Measurements from ENCODE around the gene ITSN1. TPM values are rescaled to one million over a fixed set of nuclear protein-coding genes. Genes with fewer than 3 reads are reported as not detected.

ITSN1 gene
- total RNA-seq, 1 donor: 3.5 TPM

DNA sequence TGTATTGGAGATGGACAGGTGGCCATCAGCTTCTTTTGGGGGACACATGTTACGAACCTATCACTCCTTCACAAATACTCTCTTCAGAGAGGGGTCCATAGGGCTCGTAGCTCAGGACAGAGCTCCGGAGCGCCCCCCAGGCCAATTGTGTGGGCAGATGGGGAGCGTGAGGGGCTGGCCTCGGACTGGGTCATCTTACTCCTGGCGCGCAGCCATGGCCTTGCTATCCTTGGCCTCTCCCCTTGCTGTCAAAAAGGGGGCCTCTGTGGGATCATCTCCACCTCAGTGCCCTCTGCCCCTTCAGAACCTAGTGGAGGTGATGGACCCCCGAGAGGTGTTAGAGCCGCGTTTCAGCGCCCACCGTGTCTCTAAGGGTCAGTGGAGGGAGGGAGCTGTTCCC, 238.3 kb downstream of the ITSN1 start:
- DNase-seq (ENCODE audit: low read depth in 2 of 3, low spot score in 2 of 3): no peak

DNA sequence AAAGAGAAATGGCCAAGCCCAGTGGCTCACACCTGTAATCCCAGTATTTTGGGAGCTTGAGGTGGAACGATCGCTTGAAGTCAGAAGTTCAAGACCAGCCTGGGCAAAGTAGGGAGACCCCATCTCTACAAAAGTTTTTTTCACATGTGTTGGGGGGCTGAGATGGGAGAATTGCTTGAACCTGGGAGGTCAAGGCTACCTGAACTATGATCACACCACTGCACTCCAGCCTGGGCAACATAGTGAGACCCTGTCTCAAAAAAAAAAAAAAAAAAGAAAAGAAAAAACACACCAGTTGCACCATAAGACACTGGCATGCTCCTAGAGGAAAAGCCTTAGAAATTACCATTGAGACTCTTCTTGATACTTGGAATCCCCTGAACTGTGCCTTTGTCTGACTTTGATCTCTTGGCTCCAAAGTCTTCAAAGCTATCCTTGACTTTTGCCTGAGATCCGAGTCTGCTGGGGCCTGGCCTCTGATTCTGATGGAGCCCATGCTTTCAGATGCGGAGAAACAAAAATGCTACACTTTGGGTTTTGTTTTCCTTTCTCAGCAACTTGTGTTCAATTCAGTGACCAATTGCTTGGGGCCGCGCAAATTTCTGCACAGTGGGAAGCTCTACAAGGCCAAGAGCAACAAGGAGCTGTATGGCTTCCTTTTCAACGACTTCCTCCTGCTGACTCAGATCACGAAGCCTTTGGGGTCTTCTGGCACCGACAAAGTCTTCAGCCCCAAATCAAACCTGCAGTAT, 239.6 kb downstream of the ITSN1 start:
- DNase-seq (ENCODE audit: low read depth in 2 of 3, low spot score in 2 of 3): no peak

DNA sequence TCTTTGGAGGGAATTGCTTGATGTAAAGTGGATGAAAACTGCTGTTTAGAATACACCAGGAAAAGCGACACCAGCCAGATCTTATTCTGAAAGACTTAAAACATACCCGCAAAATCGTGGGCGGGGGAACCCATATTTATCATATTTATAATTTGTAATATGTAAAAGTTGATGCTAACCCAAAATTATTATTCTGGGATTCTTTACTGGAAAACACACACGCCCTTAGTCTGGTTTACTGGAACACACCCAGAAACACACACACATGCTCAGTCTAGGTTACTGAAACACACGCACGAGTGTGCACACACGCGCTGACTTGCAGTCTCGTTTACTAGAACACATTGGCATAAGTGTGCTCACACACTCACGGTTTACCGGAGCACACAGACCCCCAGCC, 240.8 kb downstream of the ITSN1 start:
- no peak for DNase-seq (ENCODE audit: low read depth in 2 of 3, low spot score in 2 of 3)

DNA sequence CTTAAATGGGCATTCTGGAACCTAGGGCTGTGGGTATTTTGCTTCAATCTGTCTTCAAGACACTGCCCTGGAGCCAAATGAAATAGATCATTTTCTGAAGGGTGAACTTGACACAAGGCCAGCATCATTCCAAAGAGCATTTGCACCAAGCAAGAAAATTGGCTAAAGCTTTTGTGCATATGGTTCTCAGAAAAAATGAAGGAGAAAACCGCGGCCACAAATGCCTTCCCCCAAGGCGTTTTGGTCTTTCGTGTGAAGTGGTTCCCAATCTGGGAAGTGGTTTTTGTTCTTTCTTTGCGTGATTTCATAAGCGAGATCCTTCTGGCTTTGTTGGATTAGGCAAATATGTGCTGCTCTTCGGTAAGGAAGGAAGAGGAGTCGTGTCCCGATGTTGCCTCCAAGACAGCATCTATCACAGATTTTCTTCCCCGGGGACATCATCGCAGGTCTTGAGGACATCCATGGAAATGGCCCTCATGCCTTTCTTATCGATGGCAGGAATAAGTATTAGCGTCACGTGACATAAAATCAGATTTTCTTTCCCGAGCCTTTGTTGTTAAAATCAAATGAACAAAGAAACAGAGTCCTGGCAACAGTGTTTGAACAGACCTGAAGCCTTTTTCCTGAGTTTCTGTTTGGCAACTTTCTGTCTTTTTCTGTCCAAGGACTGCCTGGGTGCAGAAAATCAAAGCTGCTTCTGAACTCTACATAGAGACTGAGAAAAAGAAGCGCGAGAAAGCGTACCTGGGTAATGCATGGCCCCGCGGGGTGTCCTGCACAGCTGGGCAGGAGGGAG, 242.3 kb downstream of the ITSN1 start:
- DNase-seq (ENCODE audit: low read depth in 2 of 3, low spot score in 2 of 3): no peak

DNA sequence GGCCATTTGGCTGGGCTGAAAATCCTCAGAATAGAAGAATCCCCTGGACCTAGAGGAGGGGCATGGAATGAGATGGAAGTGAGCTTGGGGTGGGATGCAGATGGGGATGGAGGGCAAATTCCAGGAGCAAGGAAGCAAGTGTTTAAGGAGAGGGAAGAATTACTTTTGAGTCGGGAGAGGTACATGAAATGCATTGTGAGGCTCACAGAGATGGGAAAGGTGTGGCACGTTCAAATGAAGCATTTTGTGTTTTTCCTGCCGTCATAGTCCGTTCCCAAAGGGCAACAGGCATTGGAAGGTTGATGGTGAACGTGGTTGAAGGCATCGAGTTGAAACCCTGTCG, 242.8 kb downstream of the ITSN1 start:
- DNase-seq (ENCODE audit: low read depth in 2 of 3, low spot score in 2 of 3): no peak

DNA sequence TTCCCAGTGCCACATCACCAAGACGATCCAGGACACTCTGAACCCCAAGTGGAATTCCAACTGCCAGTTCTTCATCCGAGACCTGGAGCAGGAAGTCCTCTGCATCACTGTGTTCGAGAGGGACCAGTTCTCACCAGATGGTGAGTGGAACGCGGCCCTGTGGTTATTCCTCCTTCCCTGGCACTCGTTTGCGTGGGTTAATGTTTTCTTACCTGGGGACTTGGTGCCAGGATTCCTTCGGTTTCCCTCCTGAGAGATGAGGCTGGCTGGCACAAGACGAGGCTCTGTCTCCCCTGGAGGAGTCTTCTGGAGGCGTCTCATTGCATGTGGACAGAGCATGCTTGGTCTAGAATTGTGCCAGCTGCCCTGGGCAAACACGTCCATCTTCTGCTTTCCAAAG, 244.0 kb downstream of the ITSN1 start:
- DNase-seq (ENCODE audit: low read depth in 2 of 3, low spot score in 2 of 3): no peak

DNA sequence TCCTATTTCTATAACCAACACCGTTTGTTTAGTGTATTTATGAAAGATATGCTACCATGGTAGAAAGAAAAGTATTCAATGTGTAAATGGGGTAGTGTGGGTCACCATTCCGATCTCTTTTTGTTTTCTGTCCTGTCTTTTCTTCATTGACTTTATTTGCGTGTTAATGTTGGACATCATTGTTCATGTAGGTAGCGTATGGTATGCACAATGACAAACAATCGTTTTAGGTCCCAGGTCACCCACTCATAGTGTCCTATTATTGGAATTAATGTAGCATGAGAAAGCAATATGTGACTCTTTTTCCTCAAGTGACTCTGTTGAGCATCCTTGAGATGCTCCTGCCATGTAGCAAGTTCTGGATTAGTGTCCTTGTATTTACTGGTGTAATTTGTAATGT, 247.9 kb downstream of the ITSN1 start:
- no peak for DNase-seq (ENCODE audit: low read depth in 2 of 3, low spot score in 2 of 3)

DNA sequence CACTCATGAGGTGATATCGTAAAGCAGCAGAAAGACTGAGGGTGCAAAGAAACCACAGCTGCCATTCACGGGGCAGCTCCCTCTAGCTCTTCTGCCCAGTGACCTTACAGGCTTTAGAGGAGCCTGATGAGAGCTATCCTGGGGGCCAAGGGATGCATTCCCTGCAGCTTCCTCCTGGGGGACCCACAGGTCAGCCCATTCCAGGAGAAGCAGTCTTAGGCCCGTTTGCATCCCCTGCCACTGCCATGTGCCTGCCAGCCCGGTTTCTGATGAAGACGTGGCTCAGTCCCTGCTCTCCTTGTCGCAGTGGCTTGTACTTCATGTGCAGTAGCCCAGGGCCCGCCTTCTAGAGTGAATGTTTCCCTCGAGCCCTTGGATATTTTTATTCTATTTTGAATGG, 250.6 kb downstream of the ITSN1 start:
- DNase-seq (ENCODE audit: low read depth in 2 of 3, low spot score in 2 of 3): no peak

DNA sequence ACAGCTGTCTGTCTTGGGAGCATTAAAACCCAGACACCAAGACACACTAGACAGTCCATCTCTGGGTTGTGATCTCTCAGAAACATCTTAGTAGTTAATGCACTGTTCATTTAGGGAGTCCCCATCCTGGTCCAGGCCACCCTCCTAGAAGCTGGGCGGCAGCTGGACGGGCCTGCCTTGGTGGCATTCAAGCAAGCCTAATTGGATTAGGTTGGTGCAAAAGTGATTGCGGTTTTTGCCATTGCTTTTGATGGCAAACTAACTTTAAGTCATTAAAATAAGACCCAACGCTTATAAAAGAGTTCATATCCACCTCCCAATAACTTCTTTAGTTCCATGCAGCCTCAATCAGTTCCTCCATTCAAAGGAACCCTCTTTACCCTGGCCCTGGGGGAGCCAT, 251.6 kb downstream of the ITSN1 start:
- no peak for DNase-seq (ENCODE audit: low read depth in 2 of 3, low spot score in 2 of 3)

DNA sequence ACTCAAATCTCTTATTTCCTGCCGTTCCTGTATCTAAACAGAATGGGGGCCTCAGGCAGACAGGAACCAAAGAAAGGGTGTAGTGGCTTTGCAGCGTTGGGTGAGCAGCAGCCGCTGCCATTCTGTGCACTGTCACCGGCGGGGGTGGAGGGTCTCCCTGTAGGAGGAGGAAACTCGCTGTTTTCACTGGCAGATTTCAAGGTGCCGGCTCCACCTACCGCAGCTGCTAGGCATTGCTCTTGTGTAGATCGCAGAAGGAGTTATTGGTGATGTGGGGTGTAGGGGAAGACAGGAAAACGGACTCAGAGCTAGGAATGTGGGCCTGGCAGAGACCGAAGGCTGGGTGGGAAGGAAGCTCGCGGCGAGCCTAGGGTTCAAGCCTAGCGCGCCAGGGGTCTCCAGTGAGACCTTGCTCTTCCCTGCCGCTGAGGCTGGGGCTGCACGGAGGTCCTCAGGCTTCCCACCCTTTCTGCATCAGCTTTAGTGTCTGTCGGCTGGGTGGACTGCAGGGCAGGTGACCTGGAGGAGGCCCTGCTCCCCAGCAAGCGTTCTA, 252.5 kb downstream of the ITSN1 start:
- DNase-seq (ENCODE audit: low read depth in 2 of 3, low spot score in 2 of 3): peak in 2 of 3 donors; percentile 80 to 91

DNA sequence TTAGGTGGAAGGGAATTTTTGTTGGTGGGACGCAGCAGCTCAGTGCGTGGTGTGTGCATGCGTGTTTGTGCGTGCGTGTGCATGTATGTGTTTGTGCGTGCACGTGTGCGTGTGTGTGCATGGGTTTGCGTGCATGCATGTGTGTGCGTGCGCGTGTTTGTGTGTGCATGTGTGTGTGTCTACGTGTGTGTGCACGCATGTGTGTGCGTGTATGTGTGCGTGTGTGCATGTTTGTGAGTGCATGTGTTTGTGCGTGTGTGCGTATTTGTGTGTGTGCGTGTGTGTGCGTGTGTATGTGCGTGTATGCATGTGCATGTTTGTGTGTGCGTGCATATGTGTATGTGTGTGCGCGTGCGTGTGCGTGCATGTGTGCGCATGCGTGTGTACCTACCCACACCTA, 253.1 kb downstream of the ITSN1 start:
- DNase-seq (ENCODE audit: low read depth in 2 of 3, low spot score in 2 of 3): no peak

DNA sequence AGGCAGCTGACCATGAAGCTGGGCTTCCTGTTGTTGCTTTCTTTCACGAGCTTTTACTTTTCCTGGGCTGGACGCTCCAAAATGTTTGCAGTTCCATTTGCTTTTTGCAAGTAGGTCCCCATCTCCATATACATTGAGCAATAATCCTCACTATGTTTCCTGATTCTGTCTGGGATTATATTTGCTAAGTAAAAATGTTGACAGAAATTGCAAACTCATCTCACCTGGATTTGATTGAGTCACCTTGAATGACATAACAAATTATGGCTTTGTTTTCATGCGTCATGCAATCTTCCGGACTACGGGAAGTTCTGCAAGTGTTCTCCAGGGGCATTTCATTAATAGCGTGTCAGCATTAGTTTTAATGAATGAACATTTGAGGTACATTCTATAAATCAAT, 254.4 kb downstream of the ITSN1 start:
- DNase-seq (ENCODE audit: low read depth in 2 of 3, low spot score in 2 of 3): no peak

DNA sequence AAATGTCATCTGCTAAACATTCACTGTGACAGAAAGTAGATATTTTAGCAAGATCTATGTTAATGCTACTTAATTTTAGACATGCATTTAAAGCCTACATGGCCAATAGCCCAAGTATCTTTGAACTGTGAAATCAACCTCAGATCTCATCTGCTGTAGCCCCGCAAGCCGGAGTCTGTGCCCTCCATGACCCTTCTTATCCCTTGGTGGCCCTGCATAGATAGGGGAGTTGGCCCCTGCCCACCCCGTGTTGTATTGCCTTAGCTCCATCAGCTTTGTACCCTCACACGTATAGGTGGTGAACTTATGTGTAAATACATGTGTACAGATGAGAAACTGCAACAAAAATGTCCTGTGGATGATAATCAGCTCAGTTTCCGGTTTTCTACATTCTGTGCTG, 254.8 kb downstream of the ITSN1 start:
- no peak for DNase-seq (ENCODE audit: low read depth in 2 of 3, low spot score in 2 of 3)

DNA sequence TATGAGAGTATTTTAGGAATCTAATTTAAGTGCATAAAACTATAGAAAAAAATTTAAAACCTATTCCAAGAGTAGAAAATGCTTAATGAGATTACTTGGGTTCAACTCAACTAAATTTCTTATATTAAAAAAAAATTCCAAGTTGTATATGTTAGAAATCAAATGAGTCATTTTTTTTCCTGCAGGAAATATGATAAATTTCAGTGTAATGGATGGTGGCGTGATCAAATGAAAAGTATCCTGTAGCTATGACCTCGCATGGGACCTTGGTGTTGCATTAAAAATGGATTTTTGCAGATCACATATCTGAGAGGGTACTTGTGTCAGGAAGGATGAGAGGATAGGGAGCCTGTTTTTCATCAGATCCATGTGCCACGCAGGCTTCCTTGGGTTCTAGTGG, 255.4 kb downstream of the ITSN1 start:
- DNase-seq (ENCODE audit: low read depth in 2 of 3, low spot score in 2 of 3): no peak

DNA sequence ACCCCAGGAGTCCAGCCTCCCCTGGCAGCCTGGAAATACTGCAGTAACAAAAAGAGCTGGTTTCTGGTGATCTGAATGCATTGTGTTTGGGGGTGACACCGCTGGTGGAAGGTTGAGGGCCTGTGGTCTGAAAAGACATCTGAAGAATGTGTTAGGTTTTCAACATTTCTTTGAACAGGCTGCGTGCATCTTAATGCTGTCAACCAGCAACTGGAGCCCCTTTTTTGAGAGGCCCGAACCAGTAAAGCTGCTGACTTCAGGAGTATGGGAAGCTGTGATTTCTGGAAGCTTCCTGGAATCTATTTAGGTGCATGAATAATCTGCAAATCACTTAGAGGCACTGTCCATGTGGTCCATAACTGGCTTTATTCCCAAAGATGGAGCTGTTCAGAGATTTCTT, 256.3 kb downstream of the ITSN1 start:
- DNase-seq (ENCODE audit: low read depth in 2 of 3, low spot score in 2 of 3): no peak

DNA sequence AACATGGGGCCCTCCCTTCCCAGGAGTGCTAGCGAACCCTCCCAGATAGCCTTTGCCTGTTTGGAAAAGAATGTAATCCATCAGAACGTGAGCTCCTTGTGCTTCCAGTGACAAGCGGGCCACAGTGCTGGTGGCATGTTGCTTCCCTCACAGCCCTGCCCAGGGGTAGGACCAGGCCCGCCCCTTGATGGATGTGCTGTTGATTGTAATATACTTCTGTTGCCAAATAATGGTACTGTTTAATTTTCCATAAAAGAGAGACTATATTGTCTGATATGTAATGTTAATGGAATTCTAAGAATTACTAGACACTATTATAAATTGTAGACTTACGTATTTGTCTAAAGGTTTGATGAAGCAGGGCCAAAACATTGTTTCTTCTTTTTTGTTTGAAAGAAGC, 256.9 kb downstream of the ITSN1 start:
- DNase-seq (ENCODE audit: low read depth in 2 of 3, low spot score in 2 of 3): no peak

DNA sequence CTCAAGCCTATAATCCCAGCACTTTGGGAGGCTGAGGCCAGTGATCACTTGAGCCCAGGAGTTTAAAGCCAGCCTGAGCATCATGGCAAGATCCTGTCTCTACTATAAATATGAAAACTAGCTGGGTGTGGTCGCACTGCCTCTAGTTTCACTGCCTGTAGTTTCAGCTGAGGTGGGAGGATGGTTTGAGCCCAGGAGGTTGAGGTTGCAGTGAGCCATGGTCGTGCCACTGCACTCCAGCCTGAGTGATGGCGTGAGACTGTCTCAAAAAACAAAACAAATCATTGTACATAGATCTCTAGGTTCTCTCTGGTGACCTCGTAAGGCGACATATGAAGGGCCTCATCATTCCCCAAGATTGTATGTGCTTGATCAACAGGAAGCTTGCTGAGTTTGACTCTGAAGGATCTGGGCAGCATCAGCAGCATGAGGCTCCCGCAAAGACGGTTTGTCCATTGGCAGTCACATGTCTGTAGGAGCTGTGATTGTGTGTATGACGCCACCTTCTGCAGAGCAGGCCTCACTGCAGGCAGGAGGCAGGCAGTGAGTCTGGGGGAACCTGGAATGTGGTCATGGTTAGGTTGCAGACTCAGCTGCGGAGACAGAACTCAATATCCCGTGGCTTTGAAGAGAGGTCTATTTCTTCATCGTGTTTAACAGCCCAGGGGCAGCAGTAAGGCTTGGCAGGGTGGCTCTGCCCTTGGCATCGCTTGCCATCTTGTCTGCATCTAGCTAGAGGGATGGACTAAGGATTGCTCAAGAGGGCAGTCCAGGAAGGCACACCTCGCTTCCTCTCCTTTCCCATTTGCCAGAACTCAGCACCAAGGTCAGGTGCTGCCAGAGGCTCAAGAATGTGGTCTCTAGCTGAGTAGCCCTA, 259.3 kb downstream of the ITSN1 start:
- DNase-seq (ENCODE audit: low read depth in 2 of 3, low spot score in 2 of 3): peak in 1 of 3 donors; percentile 59

DNA sequence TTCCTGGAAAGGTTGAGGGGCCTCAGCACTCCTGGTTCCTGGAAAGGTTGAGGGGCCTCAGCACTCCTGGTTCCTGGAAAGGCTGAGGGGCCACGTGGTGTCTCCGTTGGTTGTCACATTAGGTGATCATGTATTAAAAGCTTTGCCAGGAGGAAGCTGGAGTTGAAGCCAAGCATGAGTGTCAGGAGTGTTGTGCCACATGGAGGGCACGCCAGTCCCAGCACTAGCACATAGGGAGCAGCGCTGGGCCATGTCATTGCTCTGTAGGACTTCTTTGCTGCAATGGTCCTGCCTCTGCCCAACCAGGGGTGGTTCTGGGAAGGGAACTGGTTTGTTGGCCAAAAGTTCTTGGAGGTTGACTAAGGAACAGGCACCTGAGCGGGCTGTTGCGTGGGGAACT, 260.0 kb downstream of the ITSN1 start:
- no peak for DNase-seq (ENCODE audit: low read depth in 2 of 3, low spot score in 2 of 3)

DNA sequence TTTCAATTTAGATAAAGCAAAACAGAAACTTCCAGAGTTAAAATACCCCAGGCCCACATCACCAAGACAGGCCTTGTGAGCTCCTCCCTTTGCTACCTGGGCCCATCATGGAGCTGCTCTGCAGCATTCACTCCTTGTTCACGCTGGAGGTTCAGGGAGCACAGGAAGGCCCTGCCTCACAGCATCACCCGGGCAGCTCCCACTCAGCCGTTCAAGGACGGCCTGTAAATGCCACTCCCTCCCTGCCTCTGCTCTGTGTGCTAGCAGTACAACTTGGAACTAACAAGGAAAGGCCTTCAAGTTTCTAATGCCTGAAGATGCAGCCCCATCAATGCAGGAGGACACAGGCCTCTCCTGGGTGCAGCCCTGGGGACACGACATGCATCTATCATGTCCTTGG, 261.7 kb downstream of the ITSN1 start:
- no peak for DNase-seq (ENCODE audit: low read depth in 2 of 3, low spot score in 2 of 3)

DNA sequence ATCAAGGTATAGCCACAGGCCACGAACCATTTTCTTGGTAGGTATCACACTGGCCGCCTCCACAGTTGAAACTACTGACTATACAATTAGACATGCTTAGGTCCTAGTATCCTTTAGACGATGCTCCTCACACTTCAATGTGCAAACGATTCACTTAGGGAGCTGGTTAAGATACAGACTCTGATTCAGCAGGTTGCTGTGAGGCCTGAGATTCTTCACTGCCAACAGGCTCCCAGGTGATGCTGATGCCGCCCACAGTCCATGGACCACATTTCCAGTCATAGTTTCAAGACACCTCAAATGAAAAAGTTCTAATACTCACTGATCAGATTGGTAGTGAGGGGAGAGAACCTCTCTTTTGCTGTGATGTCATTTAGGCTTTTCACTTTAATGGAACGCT, 266.5 kb downstream of the ITSN1 start:
- no peak for DNase-seq (ENCODE audit: low read depth in 2 of 3, low spot score in 2 of 3)

DNA sequence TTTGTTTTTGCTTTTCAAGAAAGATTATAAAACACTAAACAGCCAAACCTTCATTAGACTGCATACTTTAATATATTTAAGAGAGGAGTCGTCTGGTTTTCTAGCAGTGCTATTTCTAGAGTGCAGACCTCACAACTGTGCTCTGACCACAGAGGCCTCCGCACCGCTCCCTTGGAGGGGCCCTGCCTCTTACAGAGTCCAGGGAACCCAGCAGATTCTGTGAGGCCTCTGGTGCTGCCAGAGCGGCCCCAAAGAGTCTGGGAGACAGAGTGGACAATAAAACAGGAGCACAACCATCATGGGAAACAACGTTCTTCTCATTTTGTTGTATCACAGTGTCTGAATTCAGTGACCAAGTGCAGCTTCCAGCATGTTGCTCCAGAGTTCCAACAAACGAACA, 267.5 kb downstream of the ITSN1 start:
- no peak for DNase-seq (ENCODE audit: low read depth in 2 of 3, low spot score in 2 of 3)

Measured in hematopoietic multipotent progenitor cell (in vitro differentiated cells).